Activated B cell treated with CpG ODN at 0.5 μM for 24 hours (primary cell): ENCODE measurements around the gene RGMA. TPM values are rescaled to one million over a fixed set of nuclear protein-coding genes. Genes with fewer than 3 reads are reported as not detected.

Experiments
- ATAC-seq: fragments of 200-7000 bp; cut with Tn5 transposase; one replicate; pipeline ENCODE4 v1.10.0; 2021; ENCODE audit warnings: low read depth, mild to moderate bottlenecking, moderate library complexity
- CTCF ChIA-PET: fragments of 350-600 bp; sonication (Branson Sonifier 250); formaldehyde crosslinking; loops from one replicate; lab custom pipeline; 2021; ENCODE audit warnings: antibody characterized with exemption; lab: Charles Lee
- POLR2A ChIA-PET: fragments of 350-600 bp; sonication (Branson Sonifier 250); formaldehyde crosslinking; loops from one replicate; lab custom pipeline; 2021; ENCODE audit warnings: antibody characterized with exemption; lab: Charles Lee
- DNase-seq: peaks from one replicate; pipeline ENCODE4 v3.0.0; 2022
- H3K27ac Mint-ChIP-seq: one replicate; pipeline ENCODE4 v1.8.0; 2020; ENCODE audit warnings: mixed read lengths
- H3K27me3 Mint-ChIP-seq: one replicate; pipeline ENCODE4 v1.8.0; 2021; ENCODE audit warnings: mixed read lengths
- H3K36me3 Mint-ChIP-seq: one replicate; pipeline ENCODE4 v1.8.0; 2021; ENCODE audit warnings: low read depth, mixed read lengths
- H3K4me1 Mint-ChIP-seq: one replicate; pipeline ENCODE4 v1.8.0; 2021; ENCODE audit warnings: mixed read lengths
- H3K4me3 Mint-ChIP-seq: one replicate; pipeline ENCODE4 v1.8.0; 2020; ENCODE audit warnings: mild to moderate bottlenecking, mixed read lengths
- H3K9me3 Mint-ChIP-seq: one replicate; pipeline ENCODE4 v1.8.0; 2020; ENCODE audit warnings: mixed read lengths
- CTCF ChIP-seq: fragments of 200-600 bp; IDR thresholded peaks from one replicate; pipeline ENCODE4 v1.8.0; 2022; ENCODE audit warnings: antibody characterized with exemption, mild to moderate bottlenecking
- intact Hi-C: fragments of 100-400 bp; cut with micrococcal nuclease; formaldehyde crosslinking; loops from one replicate; pipeline ENCODE4 v1.15.1; 2024
- total RNA-seq: library from RNA; stranded (reverse); gene quantifications from 2 replicates; pipeline ENCODE4 v1.2.3, GENCODE V29; 2022

RGMA gene
- total RNA-seq, 1 donor from 2014 or later: not detected

- Mint-ChIP-seq H3K27ac (no peak overlapping the region), H3K36me3 (no peaks in the 10 kb centered on the region), H3K9me3 (no peaks in the 10 kb centered on the region), H3K4me1 (peaks cover 9% of the 10 kb centered on the region), H3K4me3 (no peak overlapping the region), H3K27me3 (peaks cover 25% of the 10 kb centered on the region)
- ATAC-seq (no peak), DNase-seq (no peak)
- ChIA-PET CTCF (no interaction called here), POLR2A (no interaction called here)
- intact Hi-C loops: no loop called here
- TF ChIP-seq CTCF: no peak
These were observed 4.8 kb upstream of the RGMA start for GRCh38 chr15:93093765-93094164.

- Mint-ChIP-seq H3K4me3 (no peak overlapping the region), H3K36me3 (no peaks in the 10 kb centered on the region), H3K27me3 (peaks cover 39% of the 10 kb centered on the region), H3K27ac (no peak overlapping the region), H3K4me1 (peaks cover 21% of the 10 kb centered on the region), H3K9me3 (no peaks in the 10 kb centered on the region)
- ChIA-PET CTCF (no interaction called here), POLR2A (no interaction called here)
- TF ChIP-seq CTCF: no peak
- ATAC-seq: no peak
- intact Hi-C loops: no loop called here
- no peak for DNase-seq
These were observed 2.5 kb upstream of the RGMA start for GRCh38 chr15:93091465-93091864.

- peaks cover 21% of the 10 kb centered on the region for H3K4me1 Mint-ChIP-seq
- POLR2A ChIA-PET: no interaction called here
- H3K36me3 Mint-ChIP-seq: no peaks in the 10 kb centered on the region
- no peak for DNase-seq
- CTCF ChIA-PET: no interaction called here
- no peak for ATAC-seq
- no peak for TF ChIP-seq CTCF
- H3K27ac Mint-ChIP-seq: no peak overlapping the region
- intact Hi-C loops: loop anchor here (5.0 kb wide), 1 partner anchor 1032 kb away; no protein-coding TSS in a partner anchor
- no peaks in the 10 kb centered on the region for H3K9me3 Mint-ChIP-seq
- peaks cover 52% of the 10 kb centered on the region for H3K27me3 Mint-ChIP-seq
- H3K4me3 Mint-ChIP-seq: peak overlapping the region; percentile 64
These were observed 805 bp upstream of the RGMA start for GRCh38 chr15:93089727-93090305.

GRCh38 chr15:93088200-93088980 is 621 bp downstream of the RGMA start:
- H3K36me3 Mint-ChIP-seq: no peaks in the 10 kb centered on the region
- DNase-seq: no peak
- CTCF ChIA-PET: interaction anchor here (1.3 kb wide), 1 partner anchor 1032 kb away, joined by 5 read pairs; no protein-coding TSS in a partner anchor
- H3K4me1 Mint-ChIP-seq: peaks cover 21% of the 10 kb centered on the region
- no peak overlapping the region for H3K27ac Mint-ChIP-seq
- ATAC-seq: no peak
- H3K9me3 Mint-ChIP-seq: no peaks in the 10 kb centered on the region
- peaks cover 62% of the 10 kb centered on the region for H3K27me3 Mint-ChIP-seq
- no peak for TF ChIP-seq CTCF
- intact Hi-C loops: loop anchor here (5.0 kb wide), 1 partner anchor 1034 kb away; no protein-coding TSS in a partner anchor
- POLR2A ChIA-PET: no interaction called here
- H3K4me3 Mint-ChIP-seq: peak overlapping the region; percentile 73

- POLR2A ChIA-PET: no interaction called here
- intact Hi-C loops: loop anchor here (5.0 kb wide), 1 partner anchor 1034 kb away; no protein-coding TSS in a partner anchor
These were observed 1.2 kb downstream of the RGMA start for GRCh38 chr15:93087825-93088199.

More at GRCh38 chr15:93087825-93088199, 1.2 kb downstream of the RGMA start:
- peak; percentile 22 for TF ChIP-seq CTCF
- H3K9me3 Mint-ChIP-seq: no peaks in the 10 kb centered on the region
- ATAC-seq (no peak), DNase-seq (no peak)
- peaks cover 64% of the 10 kb centered on the region for H3K27me3 Mint-ChIP-seq
- H3K36me3 Mint-ChIP-seq: no peaks in the 10 kb centered on the region
- H3K27ac Mint-ChIP-seq: no peak overlapping the region
- peak overlapping the region; percentile 71 for H3K4me3 Mint-ChIP-seq
- CTCF ChIA-PET: interaction anchor here (1.3 to 1.5 kb wide), 2 partner anchors 373 to 1032 kb away, joined by 3 to 5 read pairs; no protein-coding TSS in a partner anchor
- H3K4me1 Mint-ChIP-seq: peaks cover 21% of the 10 kb centered on the region
